Activated T-cell treated with anti-CD3 and anti-CD28 coated beads, Interleukin-2, amount 50 U/mL, for 24 hours (primary cell): ENCODE data around the gene ASGR2.
"Not testable (repeated sequence)": the region's sequence is repeated elsewhere in the genome, so short reads cannot be mapped to it uniquely, and the experiment has no call there.

ENCODE experiments used
- DNase-seq: peaks from one replicate; pipeline ENCODE4 v3.0.0-alpha.2; 2020
- H3K27ac Mint-ChIP-seq: 2 replicates; pipeline ENCODE4 v1.8.0; 2020; ENCODE audit warnings: mild to moderate bottlenecking, mixed read lengths
- H3K27me3 Mint-ChIP-seq: 2 replicates; pipeline ENCODE4 v1.8.0; 2020; ENCODE audit warnings: mixed read lengths
- H3K36me3 Mint-ChIP-seq: 2 replicates; pipeline ENCODE4 v1.8.0; 2020; ENCODE audit warnings: low read depth, mixed read lengths
- H3K4me1 Mint-ChIP-seq: 2 replicates; pipeline ENCODE4 v1.8.0; 2020; ENCODE audit warnings: low read depth, mixed read lengths
- H3K4me3 Mint-ChIP-seq: 2 replicates; pipeline ENCODE4 v1.8.0; 2020; ENCODE audit warnings: mild to moderate bottlenecking, moderate library complexity, mixed read lengths
- H3K9me3 Mint-ChIP-seq: 2 replicates; pipeline ENCODE4 v1.8.0; 2020; ENCODE audit warnings: mixed read lengths

The ASGR2 gene

DNA sequence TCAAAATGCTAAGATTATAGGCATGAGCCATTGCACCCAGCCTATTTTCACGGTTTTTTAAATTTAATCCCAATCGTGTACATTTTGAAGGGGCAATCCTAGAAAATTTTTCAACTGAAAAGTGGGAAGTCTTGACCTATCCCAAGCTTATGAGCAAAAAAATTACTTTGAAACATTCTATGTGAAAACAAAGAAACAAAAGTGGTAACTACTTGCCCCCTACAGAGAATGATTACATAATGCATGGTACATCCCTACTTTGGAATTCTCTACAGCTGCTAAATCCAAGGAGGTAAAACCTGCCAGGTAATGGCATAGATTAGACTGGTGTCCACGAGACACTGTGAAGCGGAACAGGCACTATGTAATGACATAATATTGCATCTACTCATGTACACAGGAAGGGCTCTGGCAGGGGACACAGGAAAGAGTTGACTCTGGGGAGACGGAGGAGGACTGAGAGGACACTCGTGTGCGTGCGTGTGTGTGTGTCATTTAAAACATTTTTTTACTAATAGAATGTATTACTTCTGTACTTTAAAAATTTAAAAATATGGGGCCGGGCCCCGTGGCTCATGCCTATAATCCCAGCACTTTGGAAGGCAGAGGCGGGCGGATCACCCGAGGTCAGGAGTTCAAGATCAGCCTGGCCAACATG, 15.7 kb downstream of the ASGR2 start:
- Mint-ChIP-seq H3K27ac (no peak overlapping the region), H3K4me1 (peaks cover 8% of the 10 kb centered on the region), H3K4me3 (no peak overlapping the region), H3K36me3 (no peaks in the 10 kb centered on the region), H3K27me3 (peaks cover 16% of the 10 kb centered on the region), H3K9me3 (no peaks in the 10 kb centered on the region)
- DNase-seq: no peak

DNA sequence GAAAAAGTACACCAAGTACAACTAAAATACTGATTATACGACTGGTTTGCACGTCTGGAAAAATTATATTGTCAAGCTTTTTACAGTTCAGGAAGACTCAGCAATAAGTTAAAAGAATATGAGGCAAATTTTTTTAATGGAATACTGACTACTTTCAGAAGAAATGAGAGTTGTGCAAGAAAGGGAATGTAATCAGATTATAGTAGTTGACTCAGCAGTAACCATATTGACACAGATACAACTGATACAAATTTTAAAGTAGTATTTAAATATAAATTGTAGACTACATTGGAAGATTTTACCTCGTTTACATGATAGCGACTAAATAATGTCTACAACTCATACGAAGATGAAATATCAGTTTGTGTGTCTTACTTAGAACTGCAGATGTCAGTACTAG, 16.7 kb downstream of the ASGR2 start:
- no peak for DNase-seq
- Mint-ChIP-seq H3K4me1 (peaks cover 10% of the 10 kb centered on the region), H3K27ac (no peak overlapping the region), H3K27me3 (peaks cover 16% of the 10 kb centered on the region), H3K4me3 (no peak overlapping the region), H3K9me3 (no peaks in the 10 kb centered on the region), H3K36me3 (no peaks in the 10 kb centered on the region)

DNA sequence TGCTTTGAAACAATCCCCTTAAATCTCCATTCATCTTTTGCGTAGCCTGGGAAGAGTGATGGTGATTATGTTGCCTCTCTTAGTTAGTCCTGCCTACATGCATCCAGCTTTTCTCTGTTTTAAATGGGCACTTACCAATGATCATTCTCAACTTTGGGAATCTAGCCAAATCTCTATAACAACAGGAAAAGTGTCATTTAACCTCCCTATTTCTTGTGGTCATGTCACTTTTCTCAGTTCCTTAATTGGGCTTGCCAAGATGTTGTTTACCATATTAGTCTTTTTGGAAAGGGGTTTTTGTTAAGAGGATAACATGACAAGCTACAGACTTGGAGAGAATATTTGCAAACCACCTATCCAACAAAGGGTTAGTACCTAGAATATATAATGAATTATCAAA, 19.0 kb downstream of the ASGR2 start:
- Mint-ChIP-seq H3K4me3 (no peak overlapping the region), H3K36me3 (no peaks in the 10 kb centered on the region), H3K9me3 (no peaks in the 10 kb centered on the region), H3K27ac (no peak overlapping the region), H3K27me3 (peaks cover 10% of the 10 kb centered on the region), H3K4me1 (peaks cover 10% of the 10 kb centered on the region)
- DNase-seq: no peak

DNA sequence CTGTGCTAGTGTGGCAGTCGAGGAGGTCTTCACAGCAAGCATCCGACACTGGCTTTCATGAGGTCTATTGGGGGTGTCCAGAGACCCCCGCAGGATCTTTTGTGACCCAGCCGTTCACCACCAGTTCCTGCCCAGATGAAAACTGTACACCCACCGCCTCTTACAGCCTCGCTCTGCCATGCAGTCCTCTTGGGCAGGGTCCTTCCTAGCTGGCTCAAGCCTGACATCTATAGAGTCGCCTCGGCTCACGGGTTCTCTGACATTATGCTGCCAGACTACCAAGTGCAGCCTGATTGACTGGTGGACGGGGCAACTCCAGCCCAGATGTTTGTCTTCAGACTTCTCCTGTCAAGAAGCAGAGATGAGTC, 20.0 kb downstream of the ASGR2 start:
- no peak overlapping the region for H3K27ac Mint-ChIP-seq
- no peaks in the 10 kb centered on the region for H3K9me3 Mint-ChIP-seq
- peaks cover 6% of the 10 kb centered on the region for H3K27me3 Mint-ChIP-seq
- no peak for DNase-seq
- peaks cover 10% of the 10 kb centered on the region for H3K4me1 Mint-ChIP-seq
- no peaks in the 10 kb centered on the region for H3K36me3 Mint-ChIP-seq
- H3K4me3 Mint-ChIP-seq: no peak overlapping the region

DNA sequence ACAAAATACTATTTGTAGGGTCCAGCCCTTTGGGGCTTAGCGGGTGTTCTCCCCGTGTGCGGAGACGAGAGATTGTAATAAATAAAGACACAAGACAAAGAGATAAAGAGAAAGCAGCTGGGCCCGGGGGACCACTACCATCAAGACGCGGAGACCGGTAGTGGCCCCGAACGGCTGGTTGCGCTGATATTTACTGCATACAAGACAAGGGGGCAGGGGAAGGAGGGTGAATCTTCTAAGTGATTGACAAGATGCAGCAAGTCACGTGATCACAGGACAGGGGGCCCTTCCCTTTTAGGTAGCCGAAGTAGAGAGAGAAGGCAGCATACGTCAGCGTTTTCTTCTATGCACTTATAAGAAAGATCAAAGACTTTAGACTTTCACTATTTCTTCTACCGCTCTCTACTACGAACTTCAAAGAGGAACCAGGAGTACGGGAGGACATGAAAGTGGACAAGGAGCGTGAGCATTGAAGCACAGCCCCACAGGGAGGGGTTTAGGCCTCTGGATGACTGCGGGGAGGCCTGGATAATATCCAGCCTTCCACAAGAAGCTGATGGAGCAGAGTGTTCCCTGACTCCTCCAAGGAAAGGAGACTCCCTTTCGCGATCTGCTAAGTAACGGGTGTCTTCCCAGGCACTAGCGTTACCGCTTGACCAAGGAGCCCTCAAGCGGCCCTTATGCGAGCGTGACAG, 23.2 kb downstream of the ASGR2 start:
- H3K4me1 Mint-ChIP-seq, DNase-seq, H3K4me3 Mint-ChIP-seq, H3K36me3 Mint-ChIP-seq, H3K27ac Mint-ChIP-seq, H3K9me3 Mint-ChIP-seq: not testable (repeated sequence)
- H3K27me3 Mint-ChIP-seq: peaks cover 10% of the 10 kb centered on the region

DNA sequence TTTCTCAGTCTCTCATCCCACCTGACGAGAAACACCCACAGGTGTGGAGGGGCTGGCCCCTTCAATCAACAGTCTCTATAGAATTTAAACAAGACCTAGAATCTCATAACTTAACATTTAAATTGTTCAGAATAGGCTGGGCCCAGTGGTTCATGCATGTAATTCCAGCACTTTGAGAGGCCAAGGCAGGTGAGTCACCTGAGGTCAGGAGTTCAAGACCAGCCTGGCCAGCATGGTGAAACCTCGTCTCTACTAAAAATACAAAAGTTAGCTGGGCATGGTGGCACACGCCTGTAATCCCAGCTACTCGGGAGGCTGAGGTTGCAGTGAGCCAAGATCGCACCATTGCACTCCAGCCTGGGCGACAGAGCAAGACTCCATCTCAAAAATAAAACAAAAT, 25.1 kb downstream of the ASGR2 start:
- not testable (repeated sequence) for H3K4me1 Mint-ChIP-seq, H3K27ac Mint-ChIP-seq, H3K36me3 Mint-ChIP-seq, H3K4me3 Mint-ChIP-seq, H3K9me3 Mint-ChIP-seq, DNase-seq
- H3K27me3 Mint-ChIP-seq: peaks cover 12% of the 10 kb centered on the region

DNA sequence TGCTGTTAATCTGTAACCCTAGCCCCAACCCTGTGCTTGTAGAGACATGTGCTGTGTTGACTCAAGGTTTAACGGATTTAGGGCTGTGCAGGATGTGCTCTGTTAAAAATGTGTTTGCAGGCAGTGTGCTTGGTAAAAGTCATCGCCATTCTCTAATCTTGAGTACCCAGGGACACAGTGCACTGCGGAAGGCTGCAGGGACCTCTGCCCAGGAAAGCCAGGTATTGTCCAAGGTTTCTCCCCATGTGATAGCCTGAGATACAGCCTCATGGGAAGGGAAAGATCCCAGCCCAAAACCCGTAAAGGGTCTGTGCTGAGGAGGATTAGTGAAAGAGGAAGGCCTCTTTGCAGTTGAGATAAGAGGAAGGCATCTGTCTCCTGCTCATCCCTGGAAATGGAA, 26.2 kb downstream of the ASGR2 start:
- not testable (repeated sequence) for DNase-seq, H3K4me3 Mint-ChIP-seq, H3K9me3 Mint-ChIP-seq, H3K27ac Mint-ChIP-seq, H3K36me3 Mint-ChIP-seq
- Mint-ChIP-seq H3K27me3 (peaks cover 11% of the 10 kb centered on the region), H3K4me1 (peaks cover 11% of the 10 kb centered on the region)

DNA sequence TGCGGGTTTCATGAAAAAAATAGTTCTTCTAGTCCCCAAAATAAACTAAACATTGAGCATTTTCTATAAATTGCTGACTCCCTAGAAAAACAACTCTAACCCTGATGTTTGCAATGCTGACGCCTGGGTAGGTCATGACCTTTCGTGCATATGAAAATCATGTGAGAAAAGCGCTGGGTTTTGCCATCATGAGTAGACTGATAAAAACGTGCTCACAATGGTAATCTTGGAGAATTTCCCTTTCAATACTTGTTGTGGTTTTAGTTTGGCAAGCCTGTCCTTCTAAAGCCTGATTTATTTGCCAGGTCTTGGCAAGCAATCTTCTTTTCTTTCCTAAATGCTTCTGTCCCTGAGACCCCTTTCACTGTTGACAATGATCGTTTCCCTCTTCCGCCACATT, 30.5 kb downstream of the ASGR2 start:
- no peak for DNase-seq
- Mint-ChIP-seq H3K4me3 (no peak overlapping the region), H3K4me1 (peaks cover 33% of the 10 kb centered on the region), H3K36me3 (no peaks in the 10 kb centered on the region), H3K9me3 (no peaks in the 10 kb centered on the region), H3K27me3 (peaks cover 11% of the 10 kb centered on the region), H3K27ac (no peak overlapping the region)

DNA sequence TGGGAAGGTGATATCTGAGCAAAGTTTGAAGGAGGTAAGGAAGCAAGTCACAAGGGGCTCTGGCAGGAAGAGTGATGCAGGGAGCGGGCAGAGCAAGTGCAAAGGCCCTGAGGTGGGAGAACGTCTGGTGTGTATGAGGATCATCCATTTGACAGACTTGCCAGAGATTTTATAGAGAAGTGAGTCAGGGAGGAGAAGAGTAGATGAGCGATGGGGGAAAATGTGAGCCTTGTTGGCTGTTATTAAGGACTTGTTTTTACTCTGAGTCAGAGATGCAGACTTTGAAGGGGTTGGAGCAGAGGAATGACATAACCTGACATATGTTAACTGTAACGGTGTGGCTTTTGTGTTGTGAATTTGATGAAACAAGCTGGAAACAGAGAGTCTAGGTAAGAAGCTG, 31.0 kb downstream of the ASGR2 start:
- H3K4me3 Mint-ChIP-seq: no peak overlapping the region
- H3K27ac Mint-ChIP-seq: no peak overlapping the region
- no peaks in the 10 kb centered on the region for H3K36me3 Mint-ChIP-seq
- DNase-seq: no peak
- H3K4me1 Mint-ChIP-seq: peaks cover 33% of the 10 kb centered on the region
- peaks cover 7% of the 10 kb centered on the region for H3K27me3 Mint-ChIP-seq
- no peaks in the 10 kb centered on the region for H3K9me3 Mint-ChIP-seq

DNA sequence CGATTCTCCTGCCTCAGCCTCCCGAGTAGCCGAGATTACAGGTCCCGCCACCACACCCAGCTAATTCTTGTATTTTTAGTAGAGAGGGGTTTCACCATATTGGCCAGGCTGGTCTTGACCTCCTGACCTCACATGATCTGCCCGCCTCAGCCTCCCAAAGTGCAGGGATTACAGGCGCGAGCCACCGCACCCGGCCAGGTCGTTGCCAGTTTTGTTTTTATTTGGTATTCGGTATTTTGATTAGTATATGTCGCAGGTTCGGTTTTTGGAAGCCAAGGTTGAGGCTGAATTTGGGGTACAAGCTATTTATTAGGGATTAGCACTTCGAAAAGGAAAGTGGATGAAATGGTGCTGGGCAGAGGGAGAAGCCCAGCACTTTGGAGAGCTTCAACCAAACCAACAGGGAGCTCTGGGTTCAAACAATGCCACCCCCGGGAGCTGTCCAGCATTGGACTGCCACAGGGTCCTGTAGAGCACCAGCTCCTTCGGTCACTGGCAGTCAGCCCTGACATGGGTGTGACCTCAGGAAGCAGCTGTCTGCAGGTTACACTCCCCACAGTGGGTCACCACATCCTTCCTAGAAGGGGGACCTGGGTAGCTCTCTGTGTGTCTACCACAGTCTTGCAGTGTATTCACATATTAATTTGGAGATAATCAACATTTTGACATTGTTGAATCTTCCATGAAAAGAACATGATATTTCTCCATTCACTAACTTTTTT, 33.1 kb downstream of the ASGR2 start:
- Mint-ChIP-seq H3K36me3 (no peaks in the 10 kb centered on the region), H3K4me1 (peaks cover 33% of the 10 kb centered on the region), H3K4me3 (no peak overlapping the region), H3K9me3 (no peaks in the 10 kb centered on the region), H3K27ac (no peak overlapping the region), H3K27me3 (peaks cover 6% of the 10 kb centered on the region)
- peak; percentile 37 for DNase-seq

DNA sequence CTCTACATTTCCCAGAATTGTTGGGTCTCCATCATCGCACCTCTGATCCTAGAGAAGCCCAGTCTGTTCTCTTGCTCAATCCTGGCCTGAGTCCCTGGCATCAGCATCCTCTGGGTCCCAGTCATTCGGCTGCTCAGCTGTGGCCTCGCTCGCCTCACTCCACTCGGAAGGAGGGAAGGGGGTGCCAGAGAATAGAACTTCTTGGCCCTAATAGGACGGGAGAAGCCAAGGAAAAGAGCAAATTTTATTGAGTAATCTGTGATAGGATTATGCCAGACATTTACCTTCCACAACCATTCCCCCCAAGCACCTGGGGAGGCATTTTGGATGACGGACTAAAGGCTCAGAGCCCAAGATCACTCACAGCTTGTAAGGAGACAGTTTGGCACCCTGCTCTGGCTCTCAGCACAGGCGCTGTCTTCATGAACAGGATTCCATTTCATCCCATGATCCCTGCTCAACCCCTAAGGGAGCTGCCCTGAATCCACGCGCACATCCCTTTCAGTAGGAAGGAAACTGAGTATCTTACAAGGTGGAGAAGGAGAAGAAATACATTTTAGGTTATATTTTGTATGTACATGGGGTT, 34.1 kb downstream of the ASGR2 start:
- peaks cover 6% of the 10 kb centered on the region for H3K27me3 Mint-ChIP-seq
- no peak for DNase-seq
- H3K36me3 Mint-ChIP-seq: no peaks in the 10 kb centered on the region
- no peaks in the 10 kb centered on the region for H3K9me3 Mint-ChIP-seq
- H3K27ac Mint-ChIP-seq: no peak overlapping the region
- no peak overlapping the region for H3K4me3 Mint-ChIP-seq
- peaks cover 33% of the 10 kb centered on the region for H3K4me1 Mint-ChIP-seq

DNA sequence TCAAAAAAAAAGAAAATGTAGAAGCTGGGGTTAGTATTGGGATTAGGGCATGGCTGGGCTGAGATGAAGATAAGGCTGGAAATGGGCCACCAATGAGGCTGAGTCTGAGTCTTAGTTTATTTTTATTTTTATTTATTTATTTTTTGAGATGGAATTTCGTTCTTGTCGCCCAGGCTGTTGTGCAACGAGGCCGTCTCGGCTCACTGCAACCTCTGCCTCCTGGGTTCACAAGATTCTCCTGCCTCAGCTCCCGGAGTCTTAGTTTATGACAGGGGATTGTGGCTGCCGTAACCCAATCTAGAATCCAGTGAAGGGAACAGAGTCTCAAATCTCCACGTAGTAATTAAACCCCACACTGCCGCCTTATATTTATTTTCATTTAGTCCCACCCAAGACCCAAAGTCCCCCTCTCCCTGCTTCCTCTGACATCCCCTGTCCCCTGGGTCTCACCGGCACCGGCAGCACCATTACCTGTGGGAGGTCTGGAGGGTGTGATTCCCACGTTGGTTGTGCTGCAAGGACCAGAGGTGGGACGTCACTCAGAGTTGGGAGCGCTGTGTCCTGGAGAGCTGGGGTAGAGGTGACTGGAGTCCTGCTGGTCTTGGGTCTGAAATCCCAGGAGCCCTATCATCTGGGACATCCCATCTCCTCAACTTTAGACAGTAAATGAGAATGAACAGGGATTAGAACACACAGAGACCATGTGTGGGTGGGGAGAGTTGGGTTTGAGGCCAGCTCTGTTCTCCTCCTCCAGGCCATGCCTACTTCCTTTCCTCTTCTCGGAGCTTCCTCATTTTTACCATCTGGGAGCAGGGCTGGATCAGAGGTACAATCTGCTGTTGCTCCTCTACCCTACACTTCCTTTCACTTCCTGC, 34.8 kb downstream of the ASGR2 start, which contains the start of gene CLEC10A:
Gene CLEC10A, minus strand, starts transcription at position 671 of the 875 bp plus-strand sequence. CDS start 1,439 bp downstream, outside the sequence.
- Mint-ChIP-seq H3K4me1 (peaks cover 33% of the 10 kb centered on the region), H3K9me3 (no peaks in the 10 kb centered on the region), H3K27ac (no peak within 1 kb of the TSS), H3K36me3 (no peaks in the 10 kb centered on the region), H3K4me3 (no peak within 1 kb of the TSS), H3K27me3 (peaks cover 6% of the 10 kb centered on the region)
- DNase-seq: no peak

DNA sequence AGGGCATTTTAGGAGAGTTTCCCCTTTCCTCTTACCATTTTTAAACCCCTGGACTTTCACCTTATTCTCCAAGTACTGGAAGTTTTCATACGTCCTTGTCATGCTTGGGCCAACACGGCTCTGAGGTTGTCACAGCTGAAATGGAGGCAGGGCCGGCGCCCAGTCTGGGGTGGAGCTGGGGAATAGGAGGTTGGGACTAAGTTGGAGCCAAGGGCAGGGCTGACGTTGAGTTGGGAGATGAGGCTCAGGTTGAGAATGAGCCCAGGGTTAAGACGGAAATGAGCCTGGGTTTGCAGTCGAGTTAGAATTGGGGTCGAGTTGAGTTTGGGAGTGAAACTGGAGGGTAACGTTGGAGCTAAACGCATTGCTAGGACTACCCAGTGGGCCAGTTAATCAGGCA, 35.9 kb downstream of the ASGR2 start:
- no peak overlapping the region for H3K4me3 Mint-ChIP-seq
- no peaks in the 10 kb centered on the region for H3K9me3 Mint-ChIP-seq
- peaks cover 24% of the 10 kb centered on the region for H3K4me1 Mint-ChIP-seq
- no peaks in the 10 kb centered on the region for H3K36me3 Mint-ChIP-seq
- no peak overlapping the region for H3K27ac Mint-ChIP-seq
- no peaks in the 10 kb centered on the region for H3K27me3 Mint-ChIP-seq
- DNase-seq: no peak

DNA sequence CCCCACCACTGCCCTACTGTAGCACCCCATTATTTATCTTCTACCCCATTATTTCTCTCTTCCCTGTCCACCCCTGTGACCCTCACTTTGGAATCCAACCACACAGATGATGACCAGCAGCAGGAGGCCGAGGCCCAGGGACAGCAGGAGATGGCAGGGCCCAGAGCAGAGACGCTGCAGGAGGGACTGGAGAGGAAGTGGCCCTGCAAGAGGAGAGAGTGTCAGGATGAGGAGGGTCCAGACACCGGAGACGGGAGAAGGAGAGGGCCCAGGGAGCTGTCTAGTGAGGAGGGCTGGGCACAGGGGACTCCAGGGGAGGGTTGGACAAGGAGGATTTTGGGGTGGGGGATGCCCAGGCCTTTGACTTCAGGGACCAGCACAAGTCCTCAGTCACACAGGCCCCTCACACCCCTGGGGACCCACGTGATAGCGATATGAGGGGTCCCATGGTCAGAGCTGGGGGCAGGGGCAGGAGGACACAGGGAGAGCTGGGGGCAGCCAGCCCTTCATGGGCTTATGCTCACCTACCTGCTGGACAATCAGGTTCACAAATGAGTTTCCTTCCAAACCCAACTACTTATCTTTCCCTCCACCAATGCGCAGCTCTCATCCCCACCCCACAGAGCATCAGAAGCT, 36.6 kb downstream of the ASGR2 start:
- H3K36me3 Mint-ChIP-seq: no peaks in the 10 kb centered on the region
- no peak overlapping the region for H3K27ac Mint-ChIP-seq
- H3K27me3 Mint-ChIP-seq: no peaks in the 10 kb centered on the region
- no peaks in the 10 kb centered on the region for H3K9me3 Mint-ChIP-seq
- H3K4me3 Mint-ChIP-seq: no peak overlapping the region
- peaks cover 19% of the 10 kb centered on the region for H3K4me1 Mint-ChIP-seq
- no peak for DNase-seq
